Activated naive CD4-positive, alpha-beta T cell treated with anti-CD3 and anti-CD28 coated beads, Interleukin-2, amount 50 U/mL, for 24 hours (primary cell): ENCODE data around the gene HSPH1.

Experiments
- H3K27ac Mint-ChIP-seq: one replicate; pipeline ENCODE4 v1.8.0; 2021; ENCODE audit warnings: mild to moderate bottlenecking, mixed read lengths
- H3K27me3 Mint-ChIP-seq: one replicate; pipeline ENCODE4 v1.8.0; 2021; ENCODE audit warnings: mixed read lengths
- H3K36me3 Mint-ChIP-seq: one replicate; pipeline ENCODE4 v1.8.0; 2021; ENCODE audit warnings: mixed read lengths
- H3K4me1 Mint-ChIP-seq: one replicate; pipeline ENCODE4 v1.8.0; 2021; ENCODE audit warnings: mixed read lengths
- H3K4me3 Mint-ChIP-seq: one replicate; pipeline ENCODE4 v1.8.0; 2021; ENCODE audit warnings: mild to moderate bottlenecking, mixed read lengths
- H3K9me3 Mint-ChIP-seq: one replicate; pipeline ENCODE4 v1.8.0; 2021; ENCODE audit warnings: mixed read lengths

HSPH1 gene

DNA sequence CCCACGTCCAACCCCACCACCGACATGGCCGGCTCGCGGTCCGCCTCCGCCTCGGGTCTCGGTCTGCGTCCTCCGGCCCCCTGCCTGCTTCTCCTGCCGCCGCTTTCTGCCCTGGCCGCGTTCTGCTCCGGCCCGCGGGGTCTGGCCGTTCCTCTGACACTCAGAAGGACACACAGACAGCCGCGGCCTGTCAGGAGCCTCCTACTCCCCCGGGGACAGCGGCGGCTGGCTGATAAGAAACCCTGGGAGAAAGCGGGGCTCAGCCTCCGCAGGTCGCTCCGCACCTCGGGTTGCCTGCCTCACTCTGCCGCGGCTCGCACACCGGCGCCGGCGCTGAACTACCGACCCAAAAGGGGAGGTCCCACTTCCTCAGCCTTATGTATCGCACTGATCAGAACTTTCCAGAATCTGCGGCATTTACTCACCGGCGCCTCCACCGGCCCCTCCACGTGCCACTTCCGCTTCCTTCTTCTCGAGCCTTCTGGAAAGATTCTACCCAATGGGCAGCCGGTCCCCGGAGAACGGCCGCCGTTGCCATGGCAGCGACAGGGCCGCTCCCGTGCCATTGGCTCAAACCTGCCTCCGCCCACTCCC, at the start of gene HSPH1:
HSPH1 (minus strand) TSS at position 348 of the 594 bp plus-strand sequence; CDS start at position 26, 322 bp downstream.
- Mint-ChIP-seq H3K4me3 (peak within 1 kb of the TSS; percentile 95), H3K4me1 (peaks cover 50% of the 10 kb centered on the region), H3K27ac (peak within 1 kb of the TSS; percentile 99), H3K9me3 (no peaks in the 10 kb centered on the region), H3K36me3 (peaks cover 10% of the 10 kb centered on the region), H3K27me3 (no peaks in the 10 kb centered on the region)

DNA sequence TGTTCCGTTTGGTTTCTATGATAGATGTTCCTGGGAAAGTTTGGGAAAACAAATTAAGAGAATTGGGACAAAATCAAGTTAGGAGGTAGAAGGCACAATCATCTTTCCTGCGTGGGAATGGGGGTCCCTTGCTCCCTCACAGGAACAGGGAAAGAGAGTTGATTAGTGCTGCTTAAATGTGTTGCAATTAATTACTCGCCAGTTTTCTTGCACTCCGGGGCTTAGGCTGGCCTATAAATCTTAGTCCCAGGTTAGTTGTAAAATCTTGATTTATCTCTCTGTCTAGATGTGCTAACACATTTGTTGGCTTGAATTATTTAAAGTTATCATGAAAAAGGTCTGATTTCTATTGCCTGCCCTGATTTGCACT, 48.1 kb upstream of the HSPH1 start:
- H3K4me1 Mint-ChIP-seq: peaks cover 20% of the 10 kb centered on the region
- H3K27me3 Mint-ChIP-seq: no peaks in the 10 kb centered on the region
- no peaks in the 10 kb centered on the region for H3K36me3 Mint-ChIP-seq
- H3K9me3 Mint-ChIP-seq: no peaks in the 10 kb centered on the region
- no peak overlapping the region for H3K27ac Mint-ChIP-seq
- H3K4me3 Mint-ChIP-seq: no peak overlapping the region

DNA sequence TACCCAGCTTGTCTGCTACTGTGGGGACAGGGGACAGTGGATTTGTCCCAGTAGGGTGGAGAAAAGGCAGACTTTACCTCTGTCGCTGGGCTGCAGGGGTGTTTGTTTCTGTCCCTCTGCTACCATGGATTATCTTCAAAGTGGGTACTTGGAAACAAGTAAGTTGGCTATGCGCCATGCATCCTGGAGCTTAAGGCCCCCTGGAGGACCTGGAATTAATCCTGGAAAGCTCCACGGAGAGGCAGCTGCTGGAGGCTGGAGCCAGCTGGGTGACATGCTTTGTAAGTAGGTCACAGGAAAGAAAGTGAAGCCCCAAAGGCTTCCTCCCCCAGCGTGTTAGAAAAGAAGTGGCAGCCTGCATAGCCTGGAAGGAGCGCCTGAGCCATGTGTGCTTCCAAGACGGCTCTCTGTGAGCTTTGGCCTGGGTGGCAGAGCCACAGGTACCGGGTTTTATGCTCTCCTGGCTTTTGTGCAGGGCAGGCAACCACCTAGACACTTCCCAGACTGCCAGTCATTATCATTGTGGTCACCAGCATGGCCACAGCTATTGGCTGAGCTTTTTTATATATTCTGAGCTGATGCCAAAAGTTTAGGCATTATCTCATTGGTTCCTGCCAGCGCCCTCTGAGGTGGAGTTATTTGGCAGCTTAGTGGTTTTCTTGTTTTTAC, 47.6 kb upstream of the HSPH1 start:
- H3K4me3 Mint-ChIP-seq: no peak overlapping the region
- peaks cover 21% of the 10 kb centered on the region for H3K4me1 Mint-ChIP-seq
- H3K27me3 Mint-ChIP-seq: no peaks in the 10 kb centered on the region
- no peaks in the 10 kb centered on the region for H3K36me3 Mint-ChIP-seq
- no peak overlapping the region for H3K27ac Mint-ChIP-seq
- no peaks in the 10 kb centered on the region for H3K9me3 Mint-ChIP-seq

DNA sequence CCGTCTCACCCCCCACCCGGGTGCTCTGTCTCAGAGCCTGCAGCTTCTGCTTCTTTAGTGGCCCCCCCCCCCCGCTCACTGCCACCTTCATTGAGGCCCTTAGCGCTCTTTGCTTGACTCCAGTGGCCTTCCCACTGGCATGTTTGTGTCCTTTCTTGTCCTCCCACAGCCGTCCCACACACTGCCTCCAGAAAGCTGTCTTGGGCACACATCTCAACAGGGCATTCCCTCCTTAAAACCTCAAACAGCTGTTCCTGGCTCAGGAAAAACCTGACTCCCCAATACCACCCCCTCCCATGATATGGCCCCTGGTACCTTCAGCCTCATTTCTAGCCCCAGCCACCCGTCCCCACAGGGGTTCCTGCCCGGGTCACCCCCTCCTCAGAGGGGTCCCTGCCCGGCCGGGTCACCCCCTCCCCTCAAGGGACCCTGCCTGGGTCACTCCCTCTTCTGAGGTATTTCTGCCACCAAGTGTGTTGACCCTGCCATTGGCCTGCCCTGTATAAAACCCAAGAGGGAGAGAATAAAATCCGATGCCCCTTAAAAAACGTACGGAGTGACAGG, 46.9 kb upstream of the HSPH1 start:
- Mint-ChIP-seq H3K4me3 (no peak overlapping the region), H3K9me3 (no peaks in the 10 kb centered on the region), H3K27ac (no peak overlapping the region), H3K27me3 (no peaks in the 10 kb centered on the region), H3K4me1 (peaks cover 21% of the 10 kb centered on the region), H3K36me3 (no peaks in the 10 kb centered on the region)

- Mint-ChIP-seq H3K9me3 (no peaks in the 10 kb centered on the region), H3K27me3 (no peaks in the 10 kb centered on the region), H3K27ac (no peak overlapping the region), H3K4me1 (peaks cover 18% of the 10 kb centered on the region), H3K4me3 (no peak overlapping the region), H3K36me3 (no peaks in the 10 kb centered on the region)
Measured at GRCh38 chr13:31207661-31208552, 46.2 kb upstream of the HSPH1 start.

GRCh38 chr13:31204592-31204991, 42.9 kb upstream of the HSPH1 start:
- Mint-ChIP-seq H3K4me3 (no peak overlapping the region), H3K27me3 (no peaks in the 10 kb centered on the region), H3K36me3 (no peaks in the 10 kb centered on the region), H3K27ac (peak overlapping the region; percentile 33), H3K4me1 (peaks cover 25% of the 10 kb centered on the region), H3K9me3 (no peaks in the 10 kb centered on the region)

DNA sequence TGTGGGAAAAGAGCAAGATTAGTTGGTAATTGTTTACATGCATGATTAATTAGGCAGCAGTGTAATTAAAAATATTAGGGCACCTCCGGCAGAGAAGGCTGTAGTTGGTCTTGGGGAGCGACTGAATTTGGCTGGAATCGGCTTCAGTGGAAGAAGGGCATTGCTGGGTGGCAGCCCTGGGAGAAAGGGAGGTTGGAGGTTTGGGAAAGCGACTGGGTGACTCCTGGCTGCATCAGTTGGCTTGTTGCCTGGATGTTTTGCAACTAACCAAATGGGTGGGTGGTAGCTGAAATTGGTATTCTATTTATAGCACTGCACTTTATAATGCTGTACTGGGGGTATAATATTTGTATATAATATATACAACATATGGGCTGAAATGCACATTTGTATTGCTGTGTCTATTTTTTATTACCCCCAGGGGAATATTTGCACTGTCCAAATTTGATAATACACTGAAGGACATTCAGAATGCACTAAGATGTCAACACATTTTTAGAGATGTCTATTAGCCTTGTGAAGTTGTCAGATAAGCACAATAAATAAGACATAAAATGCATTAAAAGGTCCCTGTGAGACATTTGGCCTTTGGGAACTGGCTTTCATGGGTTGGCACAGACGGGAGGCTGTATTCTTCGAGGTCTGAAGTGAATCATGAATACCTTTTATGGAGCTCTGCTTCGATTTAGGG, 39.8 kb upstream of the HSPH1 start:
- H3K9me3 Mint-ChIP-seq: no peaks in the 10 kb centered on the region
- peak overlapping the region; percentile 85 for H3K4me3 Mint-ChIP-seq
- no peaks in the 10 kb centered on the region for H3K36me3 Mint-ChIP-seq
- H3K27ac Mint-ChIP-seq: peak overlapping the region; percentile 91
- H3K4me1 Mint-ChIP-seq: peaks cover 26% of the 10 kb centered on the region
- no peaks in the 10 kb centered on the region for H3K27me3 Mint-ChIP-seq

GRCh38 chr13:31200637-31200971, 38.9 kb upstream of the HSPH1 start:
- peak overlapping the region; percentile 91 for H3K27ac Mint-ChIP-seq
- H3K4me3 Mint-ChIP-seq: peak overlapping the region; percentile 85
- H3K27me3 Mint-ChIP-seq: no peaks in the 10 kb centered on the region
- no peaks in the 10 kb centered on the region for H3K36me3 Mint-ChIP-seq
- H3K9me3 Mint-ChIP-seq: no peaks in the 10 kb centered on the region
- H3K4me1 Mint-ChIP-seq: peaks cover 26% of the 10 kb centered on the region

- H3K27ac Mint-ChIP-seq: peak within 1 kb of the TSS; percentile 91
- no peaks in the 10 kb centered on the region for H3K9me3 Mint-ChIP-seq
- peaks cover 25% of the 10 kb centered on the region for H3K4me1 Mint-ChIP-seq
- H3K4me3 Mint-ChIP-seq: peak within 1 kb of the TSS; percentile 85
- no peaks in the 10 kb centered on the region for H3K27me3 Mint-ChIP-seq
- H3K36me3 Mint-ChIP-seq: peaks cover 1% of the 10 kb centered on the region
Measured at GRCh38 chr13:31199849-31200636, 38.3 kb upstream of the HSPH1 start, which contains the start of gene B3GLCT. TSS of gene B3GLCT (plus strand) at chr13:31199975. CDS start at chr13:31200085, 110 bp downstream.

GRCh38 chr13:31199527-31199848, 37.8 kb upstream of the HSPH1 start:
- Mint-ChIP-seq H3K36me3 (peaks cover 1% of the 10 kb centered on the region), H3K27me3 (no peaks in the 10 kb centered on the region), H3K27ac (peak overlapping the region; percentile 52), H3K4me3 (peak overlapping the region; percentile 81), H3K4me1 (peaks cover 20% of the 10 kb centered on the region), H3K9me3 (no peaks in the 10 kb centered on the region)

DNA sequence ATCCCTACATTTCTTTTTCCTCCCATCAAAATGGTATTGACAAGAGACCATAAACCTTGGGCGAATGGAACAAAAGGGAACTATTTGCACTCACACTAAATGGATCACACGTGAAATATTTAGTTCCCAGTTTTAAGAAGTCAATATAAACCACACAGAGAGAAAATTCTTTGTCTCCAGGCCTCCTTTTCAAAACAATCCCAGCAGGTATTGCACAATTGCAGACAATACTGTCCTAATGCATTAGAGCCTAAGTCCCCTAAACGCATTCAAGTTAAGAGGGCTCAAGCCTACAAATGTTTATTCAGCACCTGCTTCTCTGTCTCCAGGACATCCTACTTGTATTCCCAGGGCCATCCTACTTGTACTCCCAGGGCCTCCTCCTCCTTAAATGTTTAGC, 36.8 kb upstream of the HSPH1 start:
- Mint-ChIP-seq H3K27me3 (no peaks in the 10 kb centered on the region), H3K36me3 (peaks cover 1% of the 10 kb centered on the region), H3K4me3 (no peak overlapping the region), H3K9me3 (no peaks in the 10 kb centered on the region), H3K4me1 (peaks cover 11% of the 10 kb centered on the region), H3K27ac (no peak overlapping the region)

- no peak overlapping the region for H3K27ac Mint-ChIP-seq
- H3K9me3 Mint-ChIP-seq: no peaks in the 10 kb centered on the region
- H3K27me3 Mint-ChIP-seq: no peaks in the 10 kb centered on the region
- no peak overlapping the region for H3K4me3 Mint-ChIP-seq
- peaks cover 1% of the 10 kb centered on the region for H3K36me3 Mint-ChIP-seq
- H3K4me1 Mint-ChIP-seq: peaks cover 11% of the 10 kb centered on the region
Measured at GRCh38 chr13:31196992-31197391, 35.3 kb upstream of the HSPH1 start.

GRCh38 chr13:31195616-31196015, 33.9 kb upstream of the HSPH1 start:
- Mint-ChIP-seq H3K4me1 (peaks cover 4% of the 10 kb centered on the region), H3K27me3 (no peaks in the 10 kb centered on the region), H3K9me3 (no peaks in the 10 kb centered on the region), H3K36me3 (peaks cover 1% of the 10 kb centered on the region), H3K4me3 (no peak overlapping the region), H3K27ac (no peak overlapping the region)

DNA sequence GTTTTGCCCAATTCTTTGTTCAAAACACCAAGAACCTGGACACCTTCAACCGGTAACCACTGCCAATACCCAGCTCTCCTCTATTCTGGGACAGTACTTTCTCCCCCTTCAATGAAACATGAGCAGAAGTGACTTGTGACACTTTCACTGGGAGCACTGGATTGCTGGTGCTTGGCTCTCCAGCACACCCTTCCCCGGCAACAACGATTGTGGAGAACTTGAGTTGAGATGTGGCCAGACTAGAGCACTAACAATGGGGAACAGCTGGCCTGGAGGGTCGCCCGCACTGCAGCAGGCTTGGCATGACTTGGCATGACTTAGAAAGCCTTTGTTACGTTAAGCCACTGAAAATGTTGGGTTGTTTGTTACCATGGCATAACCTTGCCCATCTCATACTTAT, 30.6 kb upstream of the HSPH1 start:
- Mint-ChIP-seq H3K4me3 (no peak overlapping the region), H3K9me3 (no peaks in the 10 kb centered on the region), H3K27ac (no peak overlapping the region), H3K4me1 (no peaks in the 10 kb centered on the region), H3K27me3 (peaks cover 1% of the 10 kb centered on the region), H3K36me3 (peaks cover 1% of the 10 kb centered on the region)

DNA sequence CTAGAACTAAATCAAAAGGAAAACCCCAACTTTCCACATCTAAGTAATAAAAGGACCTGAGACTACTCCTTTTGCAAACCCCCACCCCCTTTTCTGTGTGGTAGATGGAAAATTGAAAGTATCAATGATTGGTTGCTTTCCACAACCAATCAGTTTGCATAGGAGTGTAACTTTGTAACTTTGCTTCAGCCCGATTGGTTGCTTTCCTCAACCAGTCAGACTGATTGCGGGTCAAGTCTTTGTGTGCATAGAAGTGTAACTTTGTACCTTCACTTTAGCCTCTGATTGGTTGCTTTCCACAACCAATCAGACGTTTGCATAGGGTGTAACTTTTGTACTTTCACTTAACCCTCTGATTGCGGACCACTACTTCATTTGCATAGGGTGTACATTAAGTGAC, 30.0 kb upstream of the HSPH1 start:
- no peak overlapping the region for H3K27ac Mint-ChIP-seq
- no peaks in the 10 kb centered on the region for H3K9me3 Mint-ChIP-seq
- no peak overlapping the region for H3K4me3 Mint-ChIP-seq
- peaks cover 1% of the 10 kb centered on the region for H3K27me3 Mint-ChIP-seq
- H3K4me1 Mint-ChIP-seq: no peaks in the 10 kb centered on the region
- H3K36me3 Mint-ChIP-seq: peaks cover 1% of the 10 kb centered on the region
